ENCODE measurements around the gene MAMDC2. TPM values are rescaled to one million over a fixed set of nuclear protein-coding genes. Genes with fewer than 3 reads are reported as not detected.
A peak's percentile ranks its signal among the peaks of the same experiment; 100 is the strongest.

The MAMDC2 gene
- total RNA-seq, 1 experiment from 2014 or later: 4.6 TPM

- Mint-ChIP-seq H3K27me3 (ENCODE audit: low read depth) (no peaks in the 10 kb centered on the region), H3K27ac (peak overlapping the region in 2 of 3 experiments; percentile 62 to 74; a peak in 3 of 7 replicates), H3K36me3 (ENCODE audit: insufficient read depth in 1 of 3, low read depth in 3 of 3) (peaks cover 2 to 9% (median 3%) of the 10 kb centered on the region in 3 experiments; a peak in 5 of 7 replicates), H3K4me1 (peaks cover 16 to 19% of the 10 kb centered on the region in 2 experiments), H3K9me3 (peaks cover 5 to 6% of the 10 kb centered on the region in 2 experiments; a peak in 3 of 5 replicates), H3K4me3 (no peak overlapping the region)
- no peaks in the 10 kb centered on the region for H4K20me1 ChIP-seq (ENCODE audit: control insufficient read depth, insufficient read depth, insufficient read length)
- H2BK20ac ChIP-seq (ENCODE audit: low read depth, low read length, poor library complexity, severe bottlenecking): no peak overlapping the region
- H2BK12ac ChIP-seq (ENCODE audit: insufficient read length, low read depth, low read length): no peak overlapping the region
- no peak for TF ChIP-seq CTCF (conservative IDR thresholded peaks at IDR 0.05)
- H3K9me3 ChIP-seq (ENCODE audit: control insufficient read depth, low read depth, low read length): no peaks in the 10 kb centered on the region
- no peak overlapping the region for H3K9ac ChIP-seq (ENCODE audit: extremely low read depth, insufficient read length, low read length)
- H3K23ac ChIP-seq (ENCODE audit: insufficient read length, low read depth, low read length): no peak overlapping the region
- H3K4ac ChIP-seq (ENCODE audit: low read depth, low read length): no peak overlapping the region
- no peak overlapping the region for H2AFZ ChIP-seq (ENCODE audit: low read length)
- no peak overlapping the region for H3K18ac ChIP-seq (ENCODE audit: insufficient read length, low read depth, low read length)
- H2BK120ac ChIP-seq (ENCODE audit: low read depth, low read length, poor library complexity, severe bottlenecking): no peak overlapping the region
- no peak overlapping the region for H3K14ac ChIP-seq (ENCODE audit: insufficient read depth, low read length)
- no peak overlapping the region for H2AK5ac ChIP-seq (ENCODE audit: insufficient read length, low read length)
- no peak overlapping the region for H3T11ph ChIP-seq (ENCODE audit: low read length)
- no peaks in the 10 kb centered on the region for H3K27me3 ChIP-seq (ENCODE audit: insufficient read depth, low read length)
- H3K4me2 ChIP-seq (ENCODE audit: insufficient read depth, insufficient read length, low read length): no peak overlapping the region
- no peak for DNase-seq
- H4K5ac ChIP-seq (ENCODE audit: insufficient read length, low read depth, low read length): no peak overlapping the region
- H3K56ac ChIP-seq (ENCODE audit: insufficient read length, low read depth, low read length): no peak overlapping the region
- H2BK15ac ChIP-seq (ENCODE audit: low read depth, low read length): no peak overlapping the region
- no peak overlapping the region for H2BK5ac ChIP-seq (ENCODE audit: insufficient read length, low read length)
- H3K4me1 ChIP-seq (ENCODE audit: insufficient read depth, low read length): peaks cover 6% of the 10 kb centered on the region
- no peak overlapping the region for H4K91ac ChIP-seq (ENCODE audit: insufficient read length, low read depth, low read length)
- H3K23me2 ChIP-seq (ENCODE audit: insufficient read length, low read depth, low read length, poor library complexity, severe bottlenecking): no peaks in the 10 kb centered on the region
- H4K8ac ChIP-seq (replicated peaks; ENCODE audit: insufficient read length, low read depth, low read length): no peak overlapping the region
- H3K27ac ChIP-seq (ENCODE audit: insufficient read length, low read depth, low read length): peak overlapping the region; percentile 31
- no peaks in the 10 kb centered on the region for H3K79me1 ChIP-seq (ENCODE audit: insufficient read depth, low read depth, low read length, poor library complexity, severe bottlenecking)
- H3K79me2 ChIP-seq (ENCODE audit: insufficient read depth, low read length): no peaks in the 10 kb centered on the region
These were observed 17.3 kb downstream of the MAMDC2 start for GRCh38 chr9:70060883-70061507.
